H9 (cell line): ENCODE data around the gene ASS1. TPM values are rescaled to one million over a fixed set of nuclear protein-coding genes. Genes with fewer than 3 reads are reported as not detected.
A peak's percentile ranks its signal among the peaks of the same experiment; 100 is the strongest.

Experiments
- DNase-seq: peaks from one replicate; pipeline ENCODE4 v3.0.0-alpha.2; 2017
- H2AFZ ChIP-seq: one replicate; pipeline ENCODE4 v1.6.1; 2013; ENCODE audit warnings: mild to moderate bottlenecking, low read length, control low read depth, moderate library complexity
- H2AK5ac ChIP-seq: 2 replicates; pipeline ENCODE4 v1.6.1; 2013; ENCODE audit warnings: low read length, control low read depth, mixed read lengths; ENCODE audit not compliant: insufficient read length
- H2BK120ac ChIP-seq: one replicate; pipeline ENCODE4 v1.6.1; 2013; ENCODE audit warnings: low read depth, mild to moderate bottlenecking, low read length, control low read depth, inconsistent platforms; ENCODE audit not compliant: poor library complexity, severe bottlenecking
- H2BK12ac ChIP-seq: 2 replicates; pipeline ENCODE4 v1.6.1; 2013; ENCODE audit warnings: low read length, control low read depth, mixed read lengths, low read depth; ENCODE audit not compliant: insufficient read length
- H2BK15ac ChIP-seq: 2 replicates; pipeline ENCODE4 v1.6.1; 2013; ENCODE audit warnings: low read depth, low read length, control low read depth
- H2BK20ac ChIP-seq: one replicate; pipeline ENCODE4 v1.6.1; 2013; ENCODE audit warnings: low read depth, mild to moderate bottlenecking, low read length, control low read depth, inconsistent platforms; ENCODE audit not compliant: poor library complexity, severe bottlenecking
- H2BK5ac ChIP-seq: 2 replicates; pipeline ENCODE4 v1.6.1; 2013; ENCODE audit warnings: low read length, control low read depth, mixed read lengths; ENCODE audit not compliant: insufficient read length
- H3K14ac ChIP-seq: 2 replicates; pipeline ENCODE4 v1.6.1; 2013; ENCODE audit warnings: low read length, control low read depth; ENCODE audit not compliant: insufficient read depth
- H3K18ac ChIP-seq: 2 replicates; pipeline ENCODE4 v1.6.1; 2013; ENCODE audit warnings: low read depth, mild to moderate bottlenecking, mixed read lengths, low read length, control low read depth; ENCODE audit not compliant: insufficient read length
- H3K23ac ChIP-seq: 2 replicates; pipeline ENCODE4 v1.6.1; 2013; ENCODE audit warnings: low read length, control low read depth, mixed read lengths, low read depth; ENCODE audit not compliant: insufficient read length
- H3K23me2 ChIP-seq: 2 replicates; pipeline ENCODE4 v1.6.1; 2013; ENCODE audit warnings: low read depth, mild to moderate bottlenecking, mixed read lengths, low read length, control low read depth; ENCODE audit not compliant: insufficient read length, poor library complexity, severe bottlenecking
- H3K27ac ChIP-seq: 2 replicates; pipeline ENCODE4 v1.5.1; 2013; ENCODE audit warnings: low read length, control low read depth, mixed read lengths, low read depth; ENCODE audit not compliant: insufficient read length
- H3K27me3 ChIP-seq: 2 replicates; pipeline ENCODE4 v1.6.1; 2013; ENCODE audit warnings: low read length, control low read depth, inconsistent platforms; ENCODE audit not compliant: insufficient read depth
- H3K4ac ChIP-seq: 2 replicates; pipeline ENCODE4 v1.6.1; 2013; ENCODE audit warnings: low read depth, mild to moderate bottlenecking, control low read depth, inconsistent platforms, low read length, moderate library complexity
- H3K4me1 ChIP-seq: 2 replicates; pipeline ENCODE4 v1.6.1; 2013; ENCODE audit warnings: low read length, control low read depth, inconsistent platforms; ENCODE audit not compliant: insufficient read depth
- H3K4me2 ChIP-seq: 2 replicates; pipeline ENCODE4 v1.6.1; 2013; ENCODE audit warnings: low read length, control low read depth, mixed read lengths; ENCODE audit not compliant: insufficient read length, insufficient read depth
- H3K56ac ChIP-seq: 2 replicates; pipeline ENCODE4 v1.6.1; 2013; ENCODE audit warnings: low read depth, mild to moderate bottlenecking, mixed read lengths, low read length, control low read depth; ENCODE audit not compliant: insufficient read length
- H3K79me1 ChIP-seq: 2 replicates; pipeline ENCODE4 v1.6.1; 2013; ENCODE audit warnings: low read depth, mild to moderate bottlenecking, moderate library complexity, low read length, control low read depth, inconsistent platforms; ENCODE audit not compliant: insufficient read depth, poor library complexity, severe bottlenecking
- H3K79me2 ChIP-seq: 2 replicates; pipeline ENCODE4 v1.6.1; 2013; ENCODE audit warnings: low read length, control low read depth, inconsistent platforms; ENCODE audit not compliant: insufficient read depth
- H3K9ac ChIP-seq: 2 replicates; pipeline ENCODE4 v1.6.1; 2013; ENCODE audit warnings: low read length, control low read depth, mixed read lengths; ENCODE audit not compliant: insufficient read length; ENCODE audit errors: extremely low read depth
- H3K9me3 ChIP-seq: one replicate; pipeline ENCODE4 v1.6.1; 2013; ENCODE audit warnings: low read depth, low read length, inconsistent platforms; ENCODE audit not compliant: control insufficient read depth
- H3T11ph ChIP-seq: one replicate; pipeline ENCODE4 v1.6.1; 2013; ENCODE audit warnings: mild to moderate bottlenecking, low read length, control low read depth, inconsistent platforms
- H4K20me1 ChIP-seq: one replicate; pipeline ENCODE4 v1.6.1; 2013; ENCODE audit not compliant: control insufficient read depth, insufficient read length, insufficient read depth
- H4K5ac ChIP-seq: 2 replicates; pipeline ENCODE4 v1.6.1; 2013; ENCODE audit warnings: low read depth, mild to moderate bottlenecking, mixed read lengths, low read length, control low read depth; ENCODE audit not compliant: insufficient read length
- H4K8ac ChIP-seq: replicated peaks from 2 replicates; pipeline ENCODE4 v1.6.1; 2013; ENCODE audit warnings: low read length, control low read depth, mixed read lengths, low read depth; ENCODE audit not compliant: insufficient read length
- H4K91ac ChIP-seq: 2 replicates; pipeline ENCODE4 v1.6.1; 2013; ENCODE audit warnings: low read depth, mild to moderate bottlenecking, moderate library complexity, mixed read lengths, low read length, control low read depth; ENCODE audit not compliant: insufficient read length
- H3K27ac Mint-ChIP-seq, 3 experiments: 2 replicates in 2 of 3; 3 replicates in 1 of 3; pipeline ENCODE4 v1.8.0; 2020 to 2021; ENCODE audit warnings: mixed read lengths in 3 of 3, mild to moderate bottlenecking in 1 of 3, moderate library complexity in 1 of 3
- H3K27me3 Mint-ChIP-seq: 2 replicates; pipeline ENCODE4 v1.8.0; 2021; ENCODE audit warnings: low read depth, mild to moderate bottlenecking, moderate library complexity, mixed read lengths
- H3K36me3 Mint-ChIP-seq, 3 experiments: 2 replicates in 2 of 3; 3 replicates in 1 of 3; pipeline ENCODE4 v1.8.0; 2020 to 2021; ENCODE audit warnings: low read depth in 3 of 3, mixed read lengths in 3 of 3; ENCODE audit not compliant: insufficient read depth in 1 of 3
- H3K4me1 Mint-ChIP-seq, 2 experiments: 2 replicates each; pipeline ENCODE4 v1.8.0; 2020; ENCODE audit warnings: mixed read lengths in 2 of 2
- H3K4me3 Mint-ChIP-seq, 2 experiments: 2 replicates in 1 of 2; 3 replicates in 1 of 2; pipeline ENCODE4 v1.8.0; 2020 to 2021; ENCODE audit warnings: mild to moderate bottlenecking in 2 of 2, mixed read lengths in 2 of 2, moderate library complexity in 1 of 2
- H3K9me3 Mint-ChIP-seq, 2 experiments: 2 replicates in 1 of 2; 3 replicates in 1 of 2; pipeline ENCODE4 v1.8.0; 2020; ENCODE audit warnings: mild to moderate bottlenecking in 2 of 2, mixed read lengths in 2 of 2, moderate library complexity in 1 of 2
- WGBS: extraction: QIAGEN DNeasy Blood & Tissue Kit; methylation state at CpG from one replicate; pipeline ENCODE4 v1.1.7; 2013; ENCODE audit warnings: missing lambda C conversion rate, low lambda C conversion rate, mixed read lengths; ENCODE audit not compliant: insufficient read length; ENCODE audit errors: extremely low coverage; 5-methylcytosine and 5-hydroxymethylcytosine counted together
- total RNA-seq: library from RNA; stranded (reverse); gene quantifications from 2 replicates; pipeline ENCODE4 v1.2.1, GENCODE V29; 2021
- TF ChIP-seq, protein P1 (sequence below): fragments of 200-600 bp; sonication (generic); conservative IDR thresholded peaks from 3 replicates; pipeline ENCODE4 v1.8.0; 2021; ENCODE audit warnings: antibody characterized with exemption, mild to moderate bottlenecking

The ASS1 gene
- total RNA-seq, 1 experiment from 2014 or later, result 118 TPM

DNA sequence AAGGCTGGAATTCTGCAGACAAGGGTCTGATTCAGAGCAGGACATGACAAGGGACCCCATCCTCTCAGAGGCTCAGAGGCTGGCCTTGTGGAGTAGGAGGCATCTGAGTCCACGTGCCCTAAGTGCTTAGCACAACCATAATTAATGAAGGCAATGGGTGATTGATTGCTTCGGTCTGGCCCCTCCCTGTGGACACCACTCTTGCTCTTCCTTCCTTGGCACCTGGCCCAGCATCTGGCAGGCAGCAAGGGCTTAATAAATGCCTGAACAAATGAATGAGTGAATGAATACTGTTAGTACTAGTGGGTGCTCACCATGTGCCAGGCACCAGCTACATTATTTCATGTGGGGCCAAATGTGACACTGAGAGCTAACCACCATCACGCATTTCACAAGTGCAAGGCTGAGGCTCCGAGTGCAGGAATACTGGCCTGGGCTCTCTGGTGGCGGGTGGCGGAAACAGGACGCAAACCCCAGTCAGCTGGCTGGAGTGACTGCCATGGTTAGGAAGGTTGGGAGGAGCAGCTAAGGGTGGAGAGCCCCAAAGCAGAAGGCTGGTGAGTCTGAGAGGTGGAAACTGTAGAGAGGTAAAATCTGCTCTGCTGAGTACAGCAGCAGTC lies 53.6 kb downstream of the ASS1 start:
- no peak for DNase-seq
- H3K79me2 ChIP-seq, result no peaks in the 10 kb centered on the region
- H2BK5ac ChIP-seq, result no peak overlapping the region
- Mint-ChIP-seq H3K4me3 (no peak overlapping the region), H3K27ac (peak overlapping the region; percentile 32 to 64 (median 60); a peak in 2 of 7 replicates), H3K27me3 (peaks cover 2% of the 10 kb centered on the region; the same call in 1 of the 2 replicates), H3K4me1 (peaks cover 9 to 16% of the 10 kb centered on the region in 2 experiments), H3K36me3 (peaks cover 22 to 63% (median 49%) of the 10 kb centered on the region in 3 experiments), H3K9me3 (peaks cover 5 to 6% of the 10 kb centered on the region in 2 experiments; a peak in 4 of 5 replicates)
- H4K8ac ChIP-seq, result no peak overlapping the region
- no peak overlapping the region for H2AFZ ChIP-seq
- no peak overlapping the region for H3K27ac ChIP-seq
- no peak overlapping the region for H3K14ac ChIP-seq
- no peak overlapping the region for H3K4ac ChIP-seq
- H2AK5ac ChIP-seq, result no peak overlapping the region
- H2BK120ac ChIP-seq, result no peak overlapping the region
- no peak overlapping the region for H3K23ac ChIP-seq
- H3K56ac ChIP-seq, result no peak overlapping the region
- no peaks in the 10 kb centered on the region for H3K27me3 ChIP-seq
- peaks cover 3% of the 10 kb centered on the region for H4K20me1 ChIP-seq
- TF ChIP-seq, protein P1, sequence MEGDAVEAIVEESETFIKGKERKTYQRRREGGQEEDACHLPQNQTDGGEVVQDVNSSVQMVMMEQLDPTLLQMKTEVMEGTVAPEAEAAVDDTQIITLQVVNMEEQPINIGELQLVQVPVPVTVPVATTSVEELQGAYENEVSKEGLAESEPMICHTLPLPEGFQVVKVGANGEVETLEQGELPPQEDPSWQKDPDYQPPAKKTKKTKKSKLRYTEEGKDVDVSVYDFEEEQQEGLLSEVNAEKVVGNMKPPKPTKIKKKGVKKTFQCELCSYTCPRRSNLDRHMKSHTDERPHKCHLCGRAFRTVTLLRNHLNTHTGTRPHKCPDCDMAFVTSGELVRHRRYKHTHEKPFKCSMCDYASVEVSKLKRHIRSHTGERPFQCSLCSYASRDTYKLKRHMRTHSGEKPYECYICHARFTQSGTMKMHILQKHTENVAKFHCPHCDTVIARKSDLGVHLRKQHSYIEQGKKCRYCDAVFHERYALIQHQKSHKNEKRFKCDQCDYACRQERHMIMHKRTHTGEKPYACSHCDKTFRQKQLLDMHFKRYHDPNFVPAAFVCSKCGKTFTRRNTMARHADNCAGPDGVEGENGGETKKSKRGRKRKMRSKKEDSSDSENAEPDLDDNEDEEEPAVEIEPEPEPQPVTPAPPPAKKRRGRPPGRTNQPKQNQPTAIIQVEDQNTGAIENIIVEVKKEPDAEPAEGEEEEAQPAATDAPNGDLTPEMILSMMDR, result no peak
- no peak overlapping the region for H2BK15ac ChIP-seq
- H4K91ac ChIP-seq, result no peak overlapping the region
- H3K9me3 ChIP-seq, result peaks cover 6% of the 10 kb centered on the region
- no peak overlapping the region for H3K9ac ChIP-seq
- H4K5ac ChIP-seq, result no peak overlapping the region
- H2BK20ac ChIP-seq, result no peak overlapping the region
- H3K79me1 ChIP-seq, result no peaks in the 10 kb centered on the region
- no peaks in the 10 kb centered on the region for H3K4me1 ChIP-seq
- H2BK12ac ChIP-seq, result no peak overlapping the region
- no CpG with 5 or more reads among the region's 7 CpGs for WGBS
- no peak overlapping the region for H3K4me2 ChIP-seq
- H3K18ac ChIP-seq, result no peak overlapping the region
- H3T11ph ChIP-seq, result no peak overlapping the region
- no peaks in the 10 kb centered on the region for H3K23me2 ChIP-seq
